PC-3 (cell line): ENCODE results near the gene UCKL1. TPM values are rescaled to one million over a fixed set of nuclear protein-coding genes. Genes with fewer than 3 reads are reported as not detected.

ENCODE experiments used
- ATAC-seq: fragments of 200-7000 bp; cut with Tn5 transposase; 2 replicates; pipeline ENCODE4 v1.9.1; 2020; ENCODE audit warnings: mild to moderate bottlenecking, moderate library complexity
- BruUV-seq: library from RNA; stranded (reverse); fragments of 400-500 nt; replicated peaks from 2 replicates; lab custom pipeline; 2021; lab: Mats Ljungman, UMichigan
- CTCF ChIA-PET: fragments of 300-600 bp; sonication (Branson Sonifier 250); formaldehyde crosslinking; loops from one replicate; lab custom pipeline; 2022; ENCODE audit warnings: antibody characterized with exemption; lab: Charles Lee
- POLR2A ChIA-PET: fragments of 300-600 bp; sonication (Branson Sonifier 250); formaldehyde crosslinking; loops from one replicate; lab custom pipeline; 2022; ENCODE audit warnings: antibody characterized with exemption; ENCODE audit not compliant: unreplicated experiment; lab: Charles Lee
- DNase-seq: peaks from one replicate; pipeline ENCODE4 v3.0.0-alpha.2; 2015
- H2AFZ ChIP-seq: fragments of 300-600 bp; sonication (generic); 2 replicates; pipeline ENCODE4 v1.6.0; 2016; ENCODE audit warnings: antibody characterized with exemption, low read length
- H3F3A ChIP-seq: fragments of 300-600 bp; sonication (generic); one replicate; pipeline ENCODE4 v1.6.0; 2017; ENCODE audit warnings: antibody characterized with exemption, low read length, control low read depth, mild to moderate bottlenecking; ENCODE audit not compliant: unreplicated experiment
- H3K27ac ChIP-seq: fragments of 300-600 bp; sonication (generic); 2 replicates; pipeline ENCODE4 v1.5.1; 2016; ENCODE audit warnings: mild to moderate bottlenecking, low read length
- H3K27me3 ChIP-seq: fragments of 300-600 bp; sonication (generic); 2 replicates; pipeline ENCODE4 v1.6.1; 2016; ENCODE audit warnings: low read length, mixed read lengths
- H3K36me3 ChIP-seq: fragments of 300-600 bp; sonication (generic); 2 replicates; pipeline ENCODE4 v1.6.1; 2016; ENCODE audit warnings: low read depth, mixed run types, low read length, mixed read lengths
- H3K4me1 ChIP-seq: fragments of 300-600 bp; sonication (generic); 2 replicates; pipeline ENCODE4 v1.5.1; 2016; ENCODE audit warnings: low read length; ENCODE audit not compliant: insufficient read depth
- H3K4me2 ChIP-seq: fragments of 300-600 bp; sonication (generic); 2 replicates; pipeline ENCODE4 v1.6.0; 2016; ENCODE audit warnings: low read length
- H3K4me3 ChIP-seq: fragments of 300-600 bp; sonication (generic); 2 replicates; pipeline ENCODE4 v1.5.1; 2016; ENCODE audit warnings: mild to moderate bottlenecking, low read length, mixed read lengths
- H3K79me2 ChIP-seq: fragments of 300-600 bp; sonication (generic); 2 replicates; pipeline ENCODE4 v1.6.1; 2017; ENCODE audit warnings: low read length, mixed read lengths
- H3K9ac ChIP-seq: fragments of 300-600 bp; sonication (generic); 2 replicates; pipeline ENCODE4 v1.6.0; 2016; ENCODE audit warnings: mild to moderate bottlenecking, low read length
- H3K9me2 ChIP-seq: fragments of 300-600 bp; sonication (generic); replicated peaks from 2 replicates; pipeline ENCODE4 v1.6.1; 2016; ENCODE audit warnings: mixed run types, low read length, mixed read lengths
- H3K9me3 ChIP-seq: fragments of 300-600 bp; sonication (generic); 2 replicates; pipeline ENCODE4 v1.6.1; 2016; ENCODE audit warnings: low read length, mixed read lengths
- H4K20me1 ChIP-seq: fragments of 300-600 bp; sonication (generic); 2 replicates; pipeline ENCODE4 v1.6.1; 2016; ENCODE audit warnings: low read length, mixed read lengths
- CTCF ChIP-seq: fragments of 300-600 bp; sonication (generic); conservative IDR thresholded peaks from 2 replicates; pipeline ENCODE4 v1.5.1; 2017; ENCODE audit warnings: antibody characterized with exemption, low read depth, mild to moderate bottlenecking, low read length
- EZH2 ChIP-seq: fragments of 300-600 bp; sonication (generic); IDR thresholded peaks from one replicate; pipeline ENCODE4 v1.6.1; 2017; ENCODE audit warnings: antibody characterized with exemption, mild to moderate bottlenecking, low read length; ENCODE audit not compliant: unreplicated experiment
- EZH2phosphoT487 ChIP-seq: fragments of 300-600 bp; sonication (generic); IDR thresholded peaks from 2 replicates; pipeline ENCODE4 v1.6.1; 2018; ENCODE audit warnings: mild to moderate bottlenecking, antibody characterized with exemption, low read length, borderline replicate concordance
- intact Hi-C: fragments of 100-400 bp; cut with micrococcal nuclease; formaldehyde crosslinking; loops from 2 replicates; pipeline ENCODE4 v1.9.0; 2023
- total RNA-seq: library from RNA; depleted of rRNA; stranded (reverse); fragments of >200 nt; gene quantifications from 2 replicates; pipeline ENCODE4 v1.2.3, GENCODE V29; 2014

The UCKL1 gene
- total RNA-seq, 1 experiment from 2014 or later, result 37.2 TPM

GRCh38 chr20:63915471-63915870, 40.7 kb downstream of the UCKL1 start:
- H3K79me2 ChIP-seq, result peaks cover 80% of the 10 kb centered on the region
- H3K4me3 ChIP-seq, result no peak overlapping the region
- peaks cover 10% of the 10 kb centered on the region for H3K36me3 ChIP-seq
- peaks cover 15% of the 10 kb centered on the region; the same call in 1 of the 2 replicates for H4K20me1 ChIP-seq
- ChIA-PET POLR2A (no interaction called here), CTCF (no interaction called here)
- intact Hi-C loops, result no loop called here
- H3K4me1 ChIP-seq, result peaks cover 20% of the 10 kb centered on the region
- BruUV-seq, result no TSS peak
- no peak overlapping the region for H2AFZ ChIP-seq
- TF ChIP-seq EZH2phosphoT487, result no peak
- TF ChIP-seq EZH2, result no peak
- no peak for TF ChIP-seq CTCF
- no peak for ATAC-seq
- H3K27ac ChIP-seq, result no peak overlapping the region
- H3K9ac ChIP-seq, result no peak overlapping the region
- no peaks in the 10 kb centered on the region for H3K9me2 ChIP-seq
- no peaks in the 10 kb centered on the region for H3K27me3 ChIP-seq
- peaks cover 7% of the 10 kb centered on the region for H3F3A ChIP-seq
- H3K4me2 ChIP-seq, result no peak overlapping the region
- no peaks in the 10 kb centered on the region for H3K9me3 ChIP-seq
- DNase-seq, result no peak

GRCh38 chr20:63913768-63914167, 42.4 kb downstream of the UCKL1 start:
- Histone ChIP-seq H3K36me3 (peaks cover 10% of the 10 kb centered on the region), H3K9me2 (no peaks in the 10 kb centered on the region), H3K9ac (no peak overlapping the region), H3K79me2 (peaks cover 90% of the 10 kb centered on the region), H2AFZ (no peak overlapping the region), H3K27ac (no peak overlapping the region), H3K4me1 (peaks cover 28% of the 10 kb centered on the region), H3K4me2 (no peak overlapping the region), H3K27me3 (no peaks in the 10 kb centered on the region), H3K9me3 (no peaks in the 10 kb centered on the region), H3K4me3 (no peak overlapping the region), H3F3A (peaks cover 7% of the 10 kb centered on the region), H4K20me1 (peaks cover 19% of the 10 kb centered on the region; the same call in 1 of the 2 replicates)
- ChIA-PET POLR2A (no interaction called here), CTCF (no interaction called here)
- ATAC-seq, result no peak
- TF ChIP-seq EZH2phosphoT487, result no peak
- no peak for TF ChIP-seq CTCF
- TF ChIP-seq EZH2, result no peak
- DNase-seq, result no peak
- no TSS peak for BruUV-seq
- intact Hi-C loops, result no loop called here

GRCh38 chr20:63911176-63911575, 45.0 kb downstream of the UCKL1 start:
- peaks cover 7% of the 10 kb centered on the region for H3F3A ChIP-seq
- H3K27me3 ChIP-seq, result no peaks in the 10 kb centered on the region
- TF ChIP-seq EZH2phosphoT487 (no peak), EZH2 (no peak), CTCF (no peak)
- peaks cover 5% of the 10 kb centered on the region; the same call in 1 of the 2 replicates for H3K36me3 ChIP-seq
- H3K4me2 ChIP-seq, result peak overlapping the region; percentile 80
- H3K4me1 ChIP-seq, result peaks cover 28% of the 10 kb centered on the region
- peak overlapping the region; percentile 74 for H3K27ac ChIP-seq
- intact Hi-C loops, result loop anchor here (1.0 to 2.0 kb wide), 3 partner anchors 14 to 62 kb away; partner anchors contain the start of gene UCKL1
- no peaks in the 10 kb centered on the region for H3K9me2 ChIP-seq
- H3K79me2 ChIP-seq, result peaks cover 93% of the 10 kb centered on the region
- peak overlapping the region; percentile 41 for H3K4me3 ChIP-seq
- DNase-seq (peak; percentile 92), ATAC-seq (peak; percentile 96)
- H4K20me1 ChIP-seq, result peaks cover 19% of the 10 kb centered on the region; the same call in 1 of the 2 replicates
- no TSS peak for BruUV-seq
- no peaks in the 10 kb centered on the region for H3K9me3 ChIP-seq
- ChIA-PET POLR2A (interaction anchor here (0.6 to 1.4 kb wide), 3 partner anchors 29 to 46 kb away, joined by 3 to 12 read pairs (median 5); partner anchors contain the start of genes TPD52L2 and UCKL1), CTCF (interaction anchor here (0.6 to 1.2 kb wide), 4 partner anchors 63 to 688 kb away, joined by 3 to 7 read pairs (median 4); no protein-coding TSS in a partner anchor)
- H2AFZ ChIP-seq, result peak overlapping the region; percentile 8; the same call in 1 of the 2 replicates
- peak overlapping the region; percentile 30 for H3K9ac ChIP-seq
